Loucy (cell line): ENCODE results near the gene TUBA3D.
"Not testable (repeated sequence)": the region's sequence is repeated elsewhere in the genome, so short reads cannot be mapped to it uniquely, and the experiment has no call there.

ENCODE experiments used
- CTCF ChIP-seq: fragments of 200-600 bp; sonication (generic); conservative IDR thresholded peaks from 2 replicates; pipeline ENCODE4 v1.5.1; 2014; ENCODE audit warnings: mild to moderate bottlenecking, antibody characterized with exemption, low read length
- EZH2phosphoT487 ChIP-seq: fragments of 200-600 bp; IDR thresholded peaks from 2 replicates; pipeline ENCODE4 v1.6.1; 2018; ENCODE audit warnings: antibody characterized with exemption, mild to moderate bottlenecking, moderate library complexity, borderline replicate concordance

DNA sequence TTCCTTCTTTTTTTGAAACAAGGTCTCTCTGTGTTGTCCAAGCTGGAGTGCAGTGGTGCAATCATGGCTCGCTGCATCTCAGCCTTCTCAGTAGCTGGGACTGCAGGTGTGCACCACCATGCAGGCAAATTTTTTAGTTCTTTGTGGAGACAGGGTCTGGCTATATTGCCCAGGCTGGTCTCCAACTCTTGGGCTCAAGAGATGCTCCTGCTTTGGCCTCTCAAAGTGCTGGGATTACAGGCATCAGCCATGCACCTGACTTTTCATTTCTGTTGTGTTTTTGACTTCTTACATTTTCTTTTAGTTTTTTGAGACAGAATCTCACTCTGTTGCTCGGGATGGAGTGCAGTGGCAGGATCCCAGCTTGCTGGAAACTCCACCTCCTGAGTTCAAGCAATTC lies 49.3 kb downstream of the TUBA3D start:
- not testable (repeated sequence) for TF ChIP-seq CTCF, EZH2phosphoT487
